HepG2 (cell line): Measurements from ENCODE around the gene CCDC34. TPM values are rescaled to one million over a fixed set of nuclear protein-coding genes. Genes with fewer than 3 reads are reported as not detected.

Source experiments
- ATAC-seq: fragments of 200-7000 bp; cut with Tn5 transposase; 3 replicates; pipeline ENCODE4 v1.9.1; 2020; ENCODE audit warnings: mild to moderate bottlenecking, moderate library complexity
- BruUV-seq: library from RNA; stranded (reverse); fragments of 400-500 nt; replicated peaks from 2 replicates; lab custom pipeline; 2021; lab: Mats Ljungman, UMichigan
- CTCF ChIA-PET: fragments of 300-600 bp; formaldehyde crosslinking; extraction: SDS; loops from one replicate; lab custom pipeline; 2021; ENCODE audit warnings: low total read pairs, inconsistent platforms, low intra/inter-chr PET ratio; lab: Yijun Ruan, JAX
- POLR2A ChIA-PET: fragments of 350-600 bp; sonication (Branson Sonifier 250); formaldehyde crosslinking; loops from one replicate; lab custom pipeline; 2020; ENCODE audit warnings: antibody characterized with exemption, inconsistent platforms; lab: Yijun Ruan, JAX
- DNase-seq: peaks from one replicate; pipeline ENCODE4 v3.0.0-alpha.2; 2015; ENCODE audit warnings: low spot score
- FAIRE-seq: peaks from 3 replicates; lab custom pipeline; 2011; peaks lifted over from hg19 to GRCh38; lab: Jason Lieb, UNC
- H2AFZ ChIP-seq: one replicate; pipeline ENCODE4 v1.6.1; 2011; ENCODE audit warnings: low read length, inconsistent platforms
- H3K27ac ChIP-seq: fragments of 300-600 bp; 3 replicates; pipeline ENCODE4 v1.8.0; 2011; ENCODE audit warnings: mixed run types, mild to moderate bottlenecking, mixed read lengths, low read length, inconsistent platforms; ENCODE audit not compliant: insufficient read depth; ENCODE audit errors: extremely low read length
- H3K27me3 ChIP-seq, 2 experiments: fragments of 200-600 bp in 1 of 2; 2 replicates in 1 of 2; 3 replicates in 1 of 2; pipeline versions ENCODE4 v1.6.0 to v1.8.0; 2011; ENCODE audit warnings: low read length in 2 of 2, mild to moderate bottlenecking in 2 of 2, moderate library complexity in 2 of 2, inconsistent platforms in 1 of 2; ENCODE audit not compliant: insufficient read depth in 2 of 2, control insufficient read depth in 1 of 2
- H3K36me3 ChIP-seq, 2 experiments: fragments of 200-600 bp in 1 of 2; replicated peaks in 1 of 2; 2 replicates in 1 of 2; 3 replicates in 1 of 2; pipeline versions ENCODE4 v1.5.1 to v1.8.0; 2011; ENCODE audit warnings: low read length in 2 of 2, inconsistent platforms in 1 of 2; ENCODE audit not compliant: insufficient read depth in 2 of 2, control insufficient read depth in 1 of 2
- H3K4me1 ChIP-seq: 2 replicates; pipeline ENCODE4 v1.5.1; 2012; ENCODE audit warnings: low read length, inconsistent platforms; ENCODE audit not compliant: insufficient read depth
- H3K4me2 ChIP-seq: 2 replicates; pipeline ENCODE4 v1.6.0; 2011; ENCODE audit warnings: low read depth, low read length, inconsistent platforms
- H3K4me3 ChIP-seq, 3 experiments: fragments of 200-600 bp in 1 of 3; sonication (generic), shearing (Covaris generic) in 1 of 3; replicated peaks in 1 of 3; 2 replicates each; pipeline ENCODE4 v1.5.1; 2011 to 2016; ENCODE audit warnings: low read length in 3 of 3, inconsistent platforms in 2 of 3, low read depth in 2 of 3, mild to moderate bottlenecking in 2 of 3, control low read depth in 1 of 3, mixed read lengths in 1 of 3; ENCODE audit not compliant: insufficient read depth in 1 of 3
- H3K79me2 ChIP-seq: one replicate; pipeline ENCODE4 v1.6.1; 2011; ENCODE audit warnings: low read length, inconsistent platforms; ENCODE audit not compliant: insufficient read depth
- H3K9ac ChIP-seq: 2 replicates; pipeline ENCODE4 v1.6.0; 2011; ENCODE audit warnings: mild to moderate bottlenecking, low read depth, low read length, inconsistent platforms; ENCODE audit not compliant: insufficient read depth
- H3K9me3 ChIP-seq: 2 replicates; pipeline ENCODE4 v1.5.1; 2012; ENCODE audit warnings: mild to moderate bottlenecking, low read length
- H4K20me1 ChIP-seq: 2 replicates; pipeline ENCODE4 v1.6.0; 2011; ENCODE audit warnings: inconsistent platforms, mild to moderate bottlenecking, low read length, moderate library complexity; ENCODE audit not compliant: insufficient read depth
- FOXA1 ChIP-seq, 2 experiments: fragments of 450-650 bp in 1 of 2; sonication (generic) in 1 of 2; formaldehyde crosslinking in 1 of 2; IDR thresholded peaks; 2 replicates each; pipeline versions ENCODE4 v1.4.0 to v1.6.1; 2016 to 2020; ENCODE audit warnings: missing genetic modification reagents in 1 of 2
- HMG20B ChIP-seq: conservative IDR thresholded peaks from 2 replicates; pipeline ENCODE4 v1.6.1; 2016; ENCODE audit warnings: missing genetic modification reagents, missing compliant biosample characterization
- NFIC ChIP-seq: IDR thresholded peaks from 2 replicates; pipeline ENCODE4 v1.6.1; 2012; ENCODE audit warnings: mild to moderate bottlenecking, low read length, inconsistent platforms
- POLR2AphosphoS5 ChIP-seq: IDR thresholded peaks from 2 replicates; pipeline ENCODE4 v1.6.1; 2012; ENCODE audit warnings: low read depth, low read length
- ZFX ChIP-seq: sonication (generic); formaldehyde crosslinking; IDR thresholded peaks from 2 replicates; pipeline ENCODE4 v1.4.0; 2020; ENCODE audit warnings: mild to moderate bottlenecking, low read depth, missing genetic modification reagents, moderate library complexity
- ZNF75D ChIP-seq: sonication (generic); formaldehyde crosslinking; IDR thresholded peaks from 2 replicates; pipeline ENCODE4 v1.8.1; 2023; ENCODE audit warnings: missing genetic modification reagents, mild to moderate bottlenecking, borderline replicate concordance
- WGBS: methylation state at CpG from one replicate; pipeline ENCODE4 v1.1.6; 2017; ENCODE audit warnings: low lambda C conversion rate; 5-methylcytosine and 5-hydroxymethylcytosine counted together
- in situ Hi-C: cut with HindIII; loops from 2 replicates; pipeline ENCODE4 v1.10.0; 2017; ENCODE audit warnings: low pct_unique_long_range_greater_than_20kb; ENCODE audit not compliant: extremely low pct_ligation_motif_present
- intact Hi-C: fragments of 100-400 bp; cut with micrococcal nuclease; formaldehyde crosslinking; loops from one replicate; pipeline ENCODE4 v1.10.0; 2022; ENCODE audit not compliant: unreplicated experiment
- polyA plus RNA-seq, 8 experiments: library from polyadenylated mRNA; depleted of rRNA in 3 of 8; stranded (reverse) in 7 of 8; unstranded in 1 of 8; fragments of >200 nt; fragmentation: Illumina TruSeq in 4 of 8; extraction: Trizol in 4 of 8; gene quantifications; 2 replicates each; pipeline versions ENCODE4 v1.2.1 to v1.2.3, GENCODE V29; 2011 to 2016; ENCODE audit warnings: low read depth in 4 of 8, missing spikeins in 1 of 8, mixed read lengths in 1 of 8; ENCODE audit not compliant: insufficient read depth in 1 of 8
- total RNA-seq, 5 experiments: library from RNA; depleted of rRNA; stranded (reverse); fragments of >200 nt; fragmentation: Illumina TruSeq; extraction: Trizol; gene quantifications; 2 replicates each; pipeline ENCODE4 v1.2.3, GENCODE V29; 2016; ENCODE audit warnings: low read depth in 1 of 5
- TF ChIP-seq, protein P1 (sequence below): sonication (generic); formaldehyde crosslinking; IDR thresholded peaks from 2 replicates; pipeline ENCODE4 v1.8.1; 2023; ENCODE audit warnings: mild to moderate bottlenecking, moderate library complexity, missing genetic modification reagents

Gene CCDC34
- total and polyA plus RNA-seq, 2 of the 13 experiments (the other 11 are each of a cell fraction or from before 2014, with no cell fraction given), result 7.6 to 34.3 TPM

DNA sequence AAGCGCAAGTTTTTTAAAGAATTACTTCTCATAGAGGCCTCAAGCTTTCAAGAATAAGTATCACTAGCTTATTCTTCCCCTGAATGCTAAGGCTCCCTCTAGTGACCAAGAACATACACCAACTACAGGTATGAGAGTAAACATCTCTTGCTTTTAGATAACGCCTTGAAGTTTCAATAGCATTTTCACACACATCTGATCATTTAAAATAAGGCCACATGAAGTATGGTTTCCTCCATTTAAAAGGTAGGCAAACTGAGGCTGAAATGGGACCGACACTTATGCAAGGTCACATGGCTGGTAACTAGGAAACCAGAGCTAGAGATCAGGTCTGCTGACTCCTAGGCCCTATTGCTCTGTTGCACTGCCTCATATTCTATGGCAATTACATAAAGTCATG lies 66.5 kb downstream of the CCDC34 start (continued):
- TF ChIP-seq, protein P1, sequence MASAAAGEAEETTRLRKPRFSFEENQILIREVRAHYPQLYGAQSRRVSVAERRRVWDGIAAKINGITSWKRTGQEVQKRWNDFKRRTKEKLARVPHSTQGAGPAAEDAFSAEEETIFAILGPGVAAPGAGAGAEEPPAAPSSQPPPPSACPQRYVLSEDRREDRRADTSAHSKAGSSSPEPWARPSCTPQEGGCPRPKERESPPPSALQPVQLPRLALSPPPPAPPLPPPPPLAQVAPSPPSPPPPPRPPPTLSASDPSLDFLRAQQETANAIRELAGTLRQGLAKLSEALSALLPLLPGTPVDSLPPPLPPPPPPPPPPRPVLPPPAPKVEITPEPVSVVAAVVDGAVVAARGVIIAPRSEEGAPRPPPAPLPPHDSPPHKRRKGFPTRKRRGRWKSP (CRISPR knock-in tag), result no peak

DNA sequence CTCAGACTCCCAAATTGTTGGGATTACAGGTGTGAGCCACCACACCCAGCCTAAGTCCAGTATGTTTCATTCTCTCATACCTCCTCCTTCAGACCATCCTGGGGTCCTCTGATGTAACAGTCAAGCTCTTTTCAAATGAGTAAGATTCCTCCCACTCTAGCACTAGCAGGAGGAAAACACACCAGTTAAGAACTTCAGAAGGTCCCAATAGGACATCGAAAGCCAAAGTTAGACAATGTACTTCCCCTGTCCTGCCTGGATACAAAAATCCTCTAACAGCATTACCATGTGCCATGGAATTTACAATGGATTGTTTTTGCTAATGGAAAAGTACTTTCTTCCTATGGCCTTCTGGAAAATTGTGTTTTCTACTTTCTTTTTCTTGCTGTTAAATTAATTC lies 67.1 kb downstream of the CCDC34 start:
- intact Hi-C loops, result loop anchor here (1.0 to 5.0 kb wide), 4 partner anchors 61 to 176 kb away; partner anchors contain the start of gene LGR4
- no TSS peak for BruUV-seq
- no peak overlapping the region for H3K9ac ChIP-seq
- peaks cover 56% of the 10 kb centered on the region for H3K4me1 ChIP-seq
- H3K4me2 ChIP-seq, result no peak overlapping the region
- no peak for DNase-seq
- ATAC-seq, result no peak
- TF ChIP-seq ZFX (CRISPR knock-in tag) (no peak), ZNF75D (no peak), POLR2AphosphoS5 (no peak), HMG20B (CRISPR knock-in tag) (no peak)
- CTCF ChIA-PET, result interaction anchor here (0.7 kb wide), 1 partner anchor 91 kb away, joined by 3 read pairs; no protein-coding TSS in a partner anchor
- H3K79me2 ChIP-seq, result no peaks in the 10 kb centered on the region
- in situ Hi-C loops, result no loop called here
- H3K27me3 ChIP-seq, result no peaks in the 10 kb centered on the region
- H3K4me3 ChIP-seq, result no peak overlapping the region
- H4K20me1 ChIP-seq, result no peaks in the 10 kb centered on the region
- H3K36me3 ChIP-seq, result no peaks in the 10 kb centered on the region
- FAIRE-seq, result no peak
- H3K27ac ChIP-seq, result no peak overlapping the region
- peaks cover 10% of the 10 kb centered on the region; the same call in 1 of the 2 replicates for H3K9me3 ChIP-seq
- no peak overlapping the region for H2AFZ ChIP-seq
- POLR2A ChIA-PET, result interaction anchor here (0.8 to 1.9 kb wide), 5 partner anchors 39 to 177 kb away, joined by 3 to 8 read pairs (median 3); partner anchors contain the start of gene LGR4
- 81% methylated on average over 1 of the region's 1 CpG for WGBS

DNA sequence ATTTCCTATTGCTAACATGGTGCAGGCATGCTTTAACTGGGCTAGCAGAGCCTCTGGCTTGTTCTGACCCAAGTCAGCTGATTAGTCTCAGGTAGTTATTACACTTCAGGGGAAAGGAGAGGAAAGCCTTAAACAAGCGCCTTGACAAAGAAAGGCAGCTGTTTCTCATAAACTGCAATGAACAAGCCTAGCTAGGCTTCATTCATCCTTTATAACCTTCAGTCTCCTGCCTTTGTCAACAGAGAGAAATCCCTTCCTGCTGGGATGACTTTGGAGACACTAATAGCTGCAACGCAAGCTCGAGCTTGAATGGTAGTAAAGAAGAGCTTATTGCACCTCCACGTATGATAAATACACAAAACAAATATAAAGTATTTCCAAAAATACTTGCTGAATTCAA lies 68.4 kb downstream of the CCDC34 start:
- 39% methylated on average over 4 of the region's 4 CpGs for WGBS
- in situ Hi-C loops, result loop anchor here (5.0 kb wide), 1 partner anchor 92 kb away; no protein-coding TSS in a partner anchor
- POLR2A ChIA-PET, result no interaction called here

More for the DNA sequence above, 68.4 kb downstream of the CCDC34 start:
- peaks cover 56% of the 10 kb centered on the region for H3K4me1 ChIP-seq
- CTCF ChIA-PET, result no interaction called here
- H3K27me3 ChIP-seq, result no peaks in the 10 kb centered on the region
- DNase-seq (no peak), FAIRE-seq (no peak), ATAC-seq (no peak)
- no peaks in the 10 kb centered on the region for H3K36me3 ChIP-seq
- BruUV-seq, result no TSS peak
- no peak overlapping the region for H3K4me2 ChIP-seq
- no peak overlapping the region for H3K9ac ChIP-seq
- intact Hi-C loops, result loop anchor here (5.0 kb wide), 1 partner anchor 178 kb away; the partner anchor contains the start of gene LGR4
- H4K20me1 ChIP-seq, result no peaks in the 10 kb centered on the region
- no peak overlapping the region for H2AFZ ChIP-seq
- no peak overlapping the region for H3K27ac ChIP-seq
- no peak overlapping the region for H3K4me3 ChIP-seq
- no peak for TF ChIP-seq NFIC
- no peak for TF ChIP-seq FOXA1 (IDR thresholded peaks at IDR 0.05)
- TF ChIP-seq FOXA1 (CRISPR knock-in tag; IDR thresholded peaks at IDR 0.05), result peak; percentile 44; the same call in 1 of the 2 replicates
- H3K9me3 ChIP-seq, result peaks cover 11% of the 10 kb centered on the region; the same call in 1 of the 2 replicates
- no peaks in the 10 kb centered on the region for H3K79me2 ChIP-seq
